Stimulated activated CD8-positive, alpha-beta memory T cell treated with anti-CD3 and anti-CD28 coated beads, Interleukin-7, amount 100 ng/mL, for 1 hour (primary cell): ENCODE results near the gene INSM1.

ENCODE experiments used
- DNase-seq, 2 donors: peaks; one replicate each; pipeline ENCODE4 v3.0.0-alpha.2; 2020; ENCODE audit warnings: low read depth in 2 of 2

Gene INSM1

GRCh38 chr20:20417876-20418676 is 50.2 kb downstream of the INSM1 start:
- DNase-seq = no peak
